GF-D8 (cell line): ENCODE measurements around the gene LDLRAD2.

Source experiments
- DNase-seq: peaks from one replicate; lab custom pipeline; 2025; lab: John Stamatoyannopoulos, UW

The LDLRAD2 gene

GRCh38 chr1:21860971-21861370 is 48.9 kb downstream of the LDLRAD2 start:
- DNase-seq, result no peak

GRCh38 chr1:21861602-21862429 is 49.8 kb downstream of the LDLRAD2 start:
- DNase-seq, result no peak

GRCh38 chr1:21863981-21864380 is 51.9 kb downstream of the LDLRAD2 start:
- no peak for DNase-seq

- DNase-seq, result no peak
Observed at GRCh38 chr1:21864730-21865129, 52.7 kb downstream of the LDLRAD2 start.

GRCh38 chr1:21865609-21865942 is 53.5 kb downstream of the LDLRAD2 start:
- DNase-seq, result no peak

GRCh38 chr1:21865943-21866706 is 54.1 kb downstream of the LDLRAD2 start:
- DNase-seq, result no peak

- DNase-seq, result no peak
Observed at GRCh38 chr1:21866707-21867043, 54.6 kb downstream of the LDLRAD2 start.

GRCh38 chr1:21867451-21867996 is 55.5 kb downstream of the LDLRAD2 start:
- no peak for DNase-seq

GRCh38 chr1:21868482-21868881 is 56.4 kb downstream of the LDLRAD2 start:
- no peak for DNase-seq

GRCh38 chr1:21868941-21869454 is 56.9 kb downstream of the LDLRAD2 start:
- DNase-seq, result no peak

- DNase-seq, result no peak
Observed at GRCh38 chr1:21869620-21870121, 57.6 kb downstream of the LDLRAD2 start.

GRCh38 chr1:21870611-21871010 is 58.5 kb downstream of the LDLRAD2 start:
- DNase-seq, result no peak

- no peak for DNase-seq
Observed at GRCh38 chr1:21871943-21872342, 59.9 kb downstream of the LDLRAD2 start.

- no peak for DNase-seq
Observed at GRCh38 chr1:21872445-21873079, 60.5 kb downstream of the LDLRAD2 start.

GRCh38 chr1:21873174-21873573 is 61.1 kb downstream of the LDLRAD2 start:
- DNase-seq, result no peak

- DNase-seq, result no peak
Observed at GRCh38 chr1:21873761-21874160, 61.7 kb downstream of the LDLRAD2 start.

- DNase-seq, result no peak
Observed at GRCh38 chr1:21874328-21874727, 62.3 kb downstream of the LDLRAD2 start.
